NCI-H1417 treated with DMSO at 0.1 percent for 48 hours (cell line): ENCODE measurements around the gene SPIRE1.
"Not testable (repeated sequence)": the region's sequence is repeated elsewhere in the genome, so short reads cannot be mapped to it uniquely, and the experiment has no call there.

ENCODE experiments used
- DNase-seq: peaks from one replicate; lab custom pipeline; 2025; lab: John Stamatoyannopoulos, UW

Gene SPIRE1

DNA sequence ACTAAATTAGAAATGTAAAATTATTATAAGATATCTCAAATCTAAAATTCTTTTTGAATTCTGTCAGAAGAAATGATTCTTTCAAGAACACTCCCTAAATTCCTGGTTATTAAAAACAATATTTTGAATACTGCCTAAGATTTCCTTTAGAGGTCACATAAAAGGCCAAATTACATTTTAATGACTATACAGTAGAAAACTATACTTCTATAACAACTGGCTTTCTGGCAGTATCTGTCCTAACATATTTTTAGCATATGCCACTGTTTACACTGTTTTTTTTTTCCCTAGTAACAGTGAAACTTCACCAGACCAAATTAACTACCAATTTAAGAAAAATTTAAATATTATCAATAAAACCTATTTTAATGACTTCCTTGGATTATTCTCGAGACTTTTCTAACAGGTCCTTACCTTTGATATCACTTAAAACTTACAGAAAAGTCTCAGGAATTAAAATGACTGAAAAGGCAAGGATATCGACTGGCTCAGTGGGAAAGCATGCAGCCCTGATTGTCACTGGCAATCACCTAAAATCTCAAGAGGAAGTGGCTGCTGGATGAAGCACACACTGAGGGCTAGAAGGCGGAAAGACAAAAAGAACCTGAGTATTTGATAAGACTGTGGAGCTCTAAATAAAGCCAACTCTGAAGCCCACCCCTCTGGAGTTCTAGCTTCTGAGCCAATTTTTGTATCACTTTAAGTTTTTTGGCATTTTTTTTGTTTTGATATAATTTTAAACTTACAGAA lies 59.6 kb downstream of the SPIRE1 start:
- no peak for DNase-seq

DNA sequence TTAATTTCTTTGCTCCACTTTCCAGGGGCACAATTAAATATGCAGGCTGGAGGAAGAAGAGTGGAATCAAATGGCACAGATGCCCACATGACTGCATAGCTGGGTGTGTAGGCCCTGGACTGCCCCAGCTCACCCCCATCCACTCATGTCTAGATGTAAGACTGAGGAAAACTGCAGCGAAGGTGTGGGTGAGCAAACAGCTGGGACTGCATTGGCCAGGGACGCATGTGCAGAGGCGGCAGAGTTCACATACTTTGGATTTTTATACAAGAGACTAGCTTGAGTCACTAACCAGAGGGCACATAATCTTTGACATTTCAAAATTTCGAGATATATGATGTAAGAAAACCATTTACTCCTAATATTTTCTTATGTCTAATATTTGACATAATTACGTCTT lies 60.1 kb downstream of the SPIRE1 start:
- DNase-seq, result no peak

DNA sequence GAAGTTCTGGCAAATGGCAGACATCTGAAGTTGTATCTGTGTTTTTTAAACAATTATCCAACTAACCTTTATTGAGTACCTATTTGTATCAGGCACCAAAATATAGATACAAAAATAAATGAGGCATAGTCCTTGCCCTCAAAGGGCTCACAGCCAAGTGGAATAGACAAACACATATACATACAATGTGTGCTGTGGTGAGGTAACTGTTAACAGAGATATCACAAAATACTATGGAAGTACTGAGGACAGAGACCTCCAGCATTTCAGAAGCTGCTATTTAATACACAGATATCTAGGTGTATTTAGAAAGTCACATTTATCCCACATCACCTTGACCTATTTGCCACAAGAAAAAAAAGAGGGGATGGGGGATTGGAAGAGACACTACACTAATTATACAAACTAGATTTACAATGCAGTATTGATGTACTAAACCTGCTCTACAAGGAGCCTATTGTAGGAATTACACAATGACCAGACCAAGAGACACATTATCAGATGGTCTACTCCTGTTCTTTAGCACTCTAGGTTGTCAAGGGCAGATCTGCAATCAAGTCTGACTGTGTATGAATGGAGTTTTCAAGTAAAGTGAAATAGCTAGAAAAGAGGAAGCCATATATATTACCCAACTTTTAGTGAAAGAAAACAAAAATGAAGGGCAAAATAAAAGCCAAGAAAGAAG lies 62.2 kb downstream of the SPIRE1 start:
- DNase-seq, result no peak

DNA sequence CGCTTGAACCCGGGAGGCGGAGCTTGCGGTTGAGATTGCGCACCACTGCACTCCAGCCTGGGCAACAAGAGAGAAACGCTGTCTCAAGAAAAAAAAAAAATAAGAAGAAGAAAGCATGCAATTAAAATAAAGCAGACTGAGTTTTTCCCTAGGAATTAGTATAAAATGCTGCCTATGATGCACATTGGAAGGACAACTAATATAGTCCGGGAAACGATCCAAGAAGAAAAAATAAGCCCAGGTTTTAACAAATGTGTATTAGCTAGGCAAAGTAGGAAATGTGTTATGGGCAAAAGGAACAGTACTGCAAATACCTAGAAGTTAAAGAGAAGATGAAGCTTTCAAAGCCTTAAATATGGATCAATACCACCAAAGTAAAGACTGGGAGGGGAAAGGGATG lies 64.0 kb downstream of the SPIRE1 start:
- DNase-seq, result no peak

DNA sequence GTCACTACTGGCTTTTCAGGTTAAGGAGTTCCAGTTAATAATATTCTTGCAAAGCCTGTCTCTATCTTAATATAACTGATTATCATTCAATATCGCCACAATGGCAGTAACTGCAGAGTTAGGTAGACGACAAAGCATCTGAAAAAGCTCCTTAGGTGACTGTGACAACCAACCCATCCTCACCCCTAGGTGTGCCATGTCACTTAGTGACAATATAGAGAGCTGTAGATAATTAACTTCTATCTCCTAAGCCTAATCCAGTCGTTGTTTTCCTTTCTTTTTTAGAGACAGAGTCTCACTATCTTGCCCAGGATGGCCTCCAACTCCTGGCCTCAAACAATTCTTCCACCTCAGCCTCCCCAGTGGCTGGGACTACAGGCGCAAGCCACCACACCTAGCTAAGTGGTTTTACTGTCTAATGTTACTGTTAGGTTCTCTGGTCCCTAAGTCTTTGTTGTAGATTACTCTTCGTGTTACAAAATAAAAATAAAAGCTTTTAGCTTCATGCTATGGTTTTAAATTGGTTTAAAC lies 65.2 kb downstream of the SPIRE1 start:
- no peak for DNase-seq

DNA sequence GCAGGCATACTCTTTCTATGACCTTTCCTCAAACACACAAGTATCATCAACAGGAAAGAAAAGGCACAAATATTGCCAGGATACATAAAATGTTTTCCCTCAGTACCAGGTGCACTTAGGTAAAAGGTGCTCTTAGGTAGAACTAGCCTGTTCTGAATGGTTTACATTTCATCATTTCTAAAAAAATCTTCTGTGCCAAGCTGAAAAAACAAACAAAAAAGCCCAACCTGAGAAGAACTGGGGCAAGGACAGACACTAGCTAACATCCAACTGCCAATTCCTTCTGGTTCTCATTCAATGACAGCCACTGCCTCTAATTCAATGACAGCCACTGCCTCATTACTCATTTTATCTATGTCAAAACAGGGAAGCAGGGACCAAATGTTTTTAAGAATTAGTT lies 68.5 kb downstream of the SPIRE1 start:
- no peak for DNase-seq

DNA sequence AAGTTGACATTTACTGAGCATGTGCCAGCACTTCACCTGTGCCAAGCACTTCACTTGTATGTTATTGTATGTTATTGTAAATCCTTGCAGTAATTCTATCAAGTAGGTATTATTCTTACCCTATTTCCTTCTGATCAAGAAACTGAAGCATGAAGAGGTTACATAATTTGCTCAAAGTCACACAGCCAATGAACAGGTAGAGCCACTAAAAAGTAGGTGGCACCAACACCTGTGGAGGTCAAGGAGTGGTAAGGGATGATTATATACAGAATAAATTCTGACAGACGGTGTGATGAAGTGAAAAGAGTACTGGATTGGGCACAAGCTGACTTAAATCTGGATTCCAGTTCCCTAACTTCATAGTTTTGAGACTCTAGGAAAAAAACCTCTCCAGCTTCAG lies 71.0 kb downstream of the SPIRE1 start:
- no peak for DNase-seq

DNA sequence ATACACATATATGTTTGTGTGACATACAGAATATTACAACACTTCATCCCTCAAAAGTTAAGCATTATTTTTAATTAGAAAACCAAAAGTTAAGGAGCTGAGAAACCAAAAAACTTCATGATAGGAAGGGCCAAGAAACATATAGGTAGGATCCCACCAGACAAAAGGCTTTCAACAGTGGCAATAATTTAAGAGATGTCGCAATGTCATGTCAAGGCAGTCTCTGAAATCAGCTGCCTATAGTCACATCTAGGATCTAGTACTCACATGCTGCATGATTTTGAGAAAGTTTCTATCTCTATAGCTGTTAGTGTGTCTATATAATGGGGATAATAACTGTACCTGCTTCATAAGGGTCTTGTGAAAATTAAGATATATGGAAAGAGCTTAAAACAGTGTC lies 72.7 kb downstream of the SPIRE1 start:
- DNase-seq, result no peak

DNA sequence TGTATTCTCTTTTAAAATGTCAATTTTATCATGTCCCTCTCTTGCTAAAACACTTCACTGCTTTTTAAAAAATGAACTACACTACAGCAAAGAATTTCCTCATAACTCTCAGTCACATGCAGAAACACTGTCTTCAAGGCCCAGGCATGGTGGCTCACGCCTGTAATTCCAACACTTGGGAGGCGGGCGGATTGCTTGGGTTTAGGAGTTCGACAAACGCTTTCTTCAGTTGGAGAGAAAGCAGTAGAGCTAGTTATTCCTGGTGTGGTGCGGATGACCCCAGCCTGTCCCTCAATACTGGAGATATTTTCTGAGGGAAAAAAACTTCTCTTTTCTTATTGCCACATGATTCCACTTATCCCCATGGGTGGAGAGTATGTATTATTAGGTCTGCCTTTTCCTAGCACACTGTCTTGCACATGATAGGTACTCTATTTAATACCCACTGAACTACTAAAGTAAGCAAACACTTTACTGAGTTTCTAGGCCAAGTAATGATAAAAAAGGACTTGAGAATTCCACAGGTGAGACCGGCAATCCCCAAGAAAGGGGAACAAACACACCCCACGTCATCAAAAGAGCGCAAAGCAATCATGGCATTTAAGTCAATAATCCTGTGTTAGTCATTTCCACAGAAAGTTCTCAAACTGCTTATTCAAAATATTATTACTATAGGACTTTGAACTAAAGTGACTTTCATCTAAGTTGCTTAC lies 77.1 kb downstream of the SPIRE1 start:
- DNase-seq, result no peak

DNA sequence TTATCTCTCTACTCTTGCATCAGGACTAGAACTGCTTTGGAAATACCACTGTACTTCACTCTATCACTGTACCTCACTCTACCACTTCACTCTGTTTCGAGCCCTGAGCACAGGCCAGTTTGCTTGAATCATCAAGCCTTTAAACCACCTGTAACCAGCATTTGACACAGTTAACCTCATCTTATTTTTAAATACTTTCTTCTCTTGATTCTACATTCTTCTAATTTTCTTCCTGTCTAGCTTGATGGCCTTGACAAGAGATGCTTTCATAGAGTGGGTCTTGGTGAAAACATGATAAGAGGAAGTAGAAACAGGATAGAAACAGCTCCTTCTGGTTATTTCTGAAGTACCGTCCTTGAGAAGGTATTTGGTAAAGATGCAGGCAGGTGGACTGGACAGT lies 78.1 kb downstream of the SPIRE1 start:
- DNase-seq, result no peak

DNA sequence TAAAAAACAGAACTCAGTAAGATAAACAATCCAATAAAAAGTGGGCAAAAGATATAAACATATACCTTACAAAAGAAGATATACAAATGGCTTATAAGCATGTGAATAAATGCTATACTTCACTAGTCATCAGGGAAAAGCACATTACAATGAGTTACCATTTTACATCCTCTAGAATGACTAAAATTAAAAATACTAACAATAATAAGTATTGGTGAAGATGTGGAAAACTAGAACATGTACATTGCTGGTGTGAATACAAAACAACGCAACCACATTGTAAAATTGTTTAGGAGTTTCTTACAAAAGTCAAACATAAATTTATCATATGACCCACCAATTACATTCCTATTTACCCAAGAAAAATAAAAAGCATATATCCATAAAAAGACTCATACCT lies 80.1 kb downstream of the SPIRE1 start:
- no peak for DNase-seq

DNA sequence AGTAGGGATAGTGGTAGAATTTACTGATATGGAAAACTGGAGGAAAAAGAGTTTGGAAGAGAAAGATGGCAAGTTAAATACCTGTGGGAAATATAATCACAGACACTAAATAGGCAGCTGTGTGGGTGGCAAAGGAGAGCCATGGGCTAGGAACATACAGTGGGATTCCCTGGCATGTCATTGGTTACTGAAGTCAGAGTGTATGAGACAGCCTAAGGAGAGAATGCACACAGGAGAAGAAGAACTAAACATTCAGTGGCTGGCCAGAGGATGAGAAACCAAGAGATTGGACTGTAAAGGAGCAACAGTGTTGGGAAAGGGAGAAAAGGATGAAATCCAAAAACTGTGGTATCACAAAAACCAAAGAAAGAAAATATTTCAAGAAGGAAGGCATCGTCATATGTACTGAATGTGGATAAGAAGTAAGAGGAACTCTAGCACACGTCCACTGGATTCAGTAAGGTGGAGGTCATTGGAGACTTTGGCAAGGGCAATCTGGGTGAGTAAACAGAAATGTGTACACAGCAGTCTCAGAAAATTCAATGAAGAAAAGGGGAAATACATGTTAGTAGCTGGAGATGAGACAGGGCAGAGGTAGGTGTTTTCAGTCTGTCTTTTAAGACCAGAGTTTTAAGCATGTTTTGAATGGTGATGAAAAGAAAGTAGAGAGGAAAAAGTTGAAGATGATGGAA lies 83.3 kb downstream of the SPIRE1 start:
- no peak for DNase-seq

DNA sequence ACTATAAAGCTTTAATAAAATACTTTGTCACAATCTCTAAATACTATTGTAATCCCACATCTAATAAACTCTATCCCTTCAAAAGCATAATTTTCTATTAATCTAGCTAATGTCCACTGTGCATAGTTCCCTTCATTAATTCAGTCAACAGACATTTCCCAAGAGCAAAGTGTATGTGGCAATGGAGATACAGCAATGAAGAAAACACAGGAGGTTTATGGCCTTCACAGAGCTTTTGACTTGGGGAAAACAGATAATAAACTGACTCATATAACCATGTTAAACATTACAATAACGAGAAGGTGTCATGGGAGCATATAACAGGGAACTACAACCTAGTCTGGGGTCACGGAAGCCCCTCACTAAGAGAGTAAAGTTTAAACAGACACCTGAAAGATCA lies 86.3 kb downstream of the SPIRE1 start:
- DNase-seq, result no peak

DNA sequence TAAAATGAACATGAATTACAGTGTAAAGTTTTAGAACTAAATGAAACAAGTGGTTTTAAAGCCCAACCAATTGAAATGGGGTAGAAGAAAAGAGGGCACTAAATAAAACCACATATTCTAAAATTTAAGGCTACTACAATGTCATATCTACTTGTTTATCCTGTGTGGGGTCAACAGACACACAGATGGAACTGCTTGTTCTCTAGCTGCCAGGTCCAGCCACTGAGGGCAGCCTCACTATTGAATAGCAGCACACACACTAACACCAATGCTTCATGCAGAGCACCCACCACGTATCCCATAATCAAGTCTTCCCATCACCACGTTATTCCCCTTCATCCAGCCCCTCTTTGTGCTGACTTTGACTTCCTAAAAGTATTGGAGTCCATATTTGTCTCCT lies 88.1 kb downstream of the SPIRE1 start:
- no peak for DNase-seq

DNA sequence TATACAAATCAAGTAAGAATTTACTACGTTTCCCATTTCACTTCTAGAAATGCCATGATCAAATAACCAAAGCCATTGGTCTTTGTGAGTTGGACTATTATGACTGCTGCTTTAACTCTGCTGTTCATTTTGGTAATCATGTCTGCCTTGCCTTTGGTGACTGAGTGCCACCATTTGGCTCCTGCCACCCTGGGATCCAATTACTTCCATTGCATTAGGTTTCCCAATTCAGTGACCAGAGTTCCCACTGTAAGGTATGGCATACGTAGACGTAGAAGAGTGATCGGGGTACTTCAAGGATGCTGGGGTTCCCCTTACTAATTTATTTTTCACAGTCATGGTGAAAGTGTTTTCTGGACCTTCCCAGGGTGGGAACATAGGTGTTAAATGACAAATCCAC lies 90.1 kb downstream of the SPIRE1 start:
- DNase-seq, result no peak

DNA sequence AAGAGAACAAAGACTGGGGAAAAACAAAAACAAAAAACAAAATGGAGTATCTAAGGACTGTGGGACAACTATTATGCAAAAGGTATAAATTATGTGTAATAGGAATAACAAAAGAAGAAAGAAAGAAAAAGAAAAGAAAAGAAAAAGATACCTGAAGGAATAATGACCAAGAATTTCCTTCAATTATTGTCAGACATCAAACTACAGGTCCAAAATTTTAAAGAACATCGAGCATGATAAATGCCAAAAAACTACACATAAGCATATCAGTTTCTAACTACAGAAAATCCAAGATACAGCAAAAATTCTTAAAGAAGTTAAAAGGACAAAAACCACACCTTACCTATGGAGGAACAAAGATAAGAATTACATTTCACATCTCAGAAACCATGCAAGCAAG lies 93.0 kb downstream of the SPIRE1 start:
- no peak for DNase-seq

DNA sequence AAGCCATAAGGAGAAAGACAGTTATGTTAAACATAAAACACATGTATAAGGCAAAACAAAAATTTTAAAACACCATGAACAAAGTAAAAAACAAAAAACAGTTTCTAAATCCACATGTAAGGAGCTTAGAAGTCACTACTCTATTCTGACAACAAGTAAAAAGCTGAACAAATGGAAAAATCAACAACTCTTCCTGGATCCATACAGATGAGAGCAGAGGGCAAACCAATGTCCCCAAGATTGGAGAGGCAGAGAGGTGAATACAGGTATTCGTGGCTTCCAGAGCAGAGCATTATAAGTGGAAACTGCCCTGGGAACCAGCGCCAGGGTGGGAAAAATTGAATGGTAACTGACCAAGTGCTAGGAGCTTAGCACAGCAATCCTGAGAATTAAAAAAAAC lies 93.5 kb downstream of the SPIRE1 start:
- DNase-seq, result no peak

DNA sequence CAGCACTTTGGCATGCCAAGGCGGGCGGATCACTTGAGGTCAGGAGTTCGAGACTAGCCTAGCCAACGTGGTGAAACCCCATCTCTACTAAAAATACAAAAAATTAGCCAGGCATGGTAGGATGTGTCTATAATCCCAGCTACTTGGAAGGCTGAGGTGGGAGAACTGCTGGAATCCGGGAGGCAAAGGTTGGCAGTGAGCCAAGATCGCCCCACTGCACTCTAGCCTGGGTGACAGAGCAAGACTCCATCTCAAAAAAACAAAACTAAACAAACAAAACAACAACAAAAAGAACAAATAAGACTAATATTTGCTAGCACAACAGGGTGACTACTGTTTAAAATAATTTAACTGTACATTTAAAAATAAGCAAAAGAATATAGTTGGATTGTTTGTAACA lies 97.3 kb downstream of the SPIRE1 start:
- not testable (repeated sequence) for DNase-seq

DNA sequence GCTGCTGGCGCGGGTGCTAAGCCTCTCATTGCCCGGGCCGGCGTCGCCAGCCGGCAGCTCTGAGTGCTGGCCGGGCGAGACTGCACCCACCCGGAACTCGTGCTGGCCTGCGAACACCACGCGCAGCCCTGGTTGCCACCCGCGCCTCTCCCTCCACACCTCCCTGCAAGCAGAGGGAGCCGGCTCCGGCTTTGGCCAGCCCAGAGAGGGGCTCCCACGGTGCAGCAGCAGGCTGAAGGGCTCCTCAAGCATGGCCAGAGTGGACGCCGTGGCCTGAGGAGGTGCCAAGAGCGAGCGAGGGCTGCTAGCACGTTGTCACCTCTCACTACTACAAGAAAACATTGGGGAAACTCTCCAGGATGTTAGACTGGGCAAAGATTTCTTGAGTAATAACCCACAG lies 98.6 kb downstream of the SPIRE1 start:
- no peak for DNase-seq

DNA sequence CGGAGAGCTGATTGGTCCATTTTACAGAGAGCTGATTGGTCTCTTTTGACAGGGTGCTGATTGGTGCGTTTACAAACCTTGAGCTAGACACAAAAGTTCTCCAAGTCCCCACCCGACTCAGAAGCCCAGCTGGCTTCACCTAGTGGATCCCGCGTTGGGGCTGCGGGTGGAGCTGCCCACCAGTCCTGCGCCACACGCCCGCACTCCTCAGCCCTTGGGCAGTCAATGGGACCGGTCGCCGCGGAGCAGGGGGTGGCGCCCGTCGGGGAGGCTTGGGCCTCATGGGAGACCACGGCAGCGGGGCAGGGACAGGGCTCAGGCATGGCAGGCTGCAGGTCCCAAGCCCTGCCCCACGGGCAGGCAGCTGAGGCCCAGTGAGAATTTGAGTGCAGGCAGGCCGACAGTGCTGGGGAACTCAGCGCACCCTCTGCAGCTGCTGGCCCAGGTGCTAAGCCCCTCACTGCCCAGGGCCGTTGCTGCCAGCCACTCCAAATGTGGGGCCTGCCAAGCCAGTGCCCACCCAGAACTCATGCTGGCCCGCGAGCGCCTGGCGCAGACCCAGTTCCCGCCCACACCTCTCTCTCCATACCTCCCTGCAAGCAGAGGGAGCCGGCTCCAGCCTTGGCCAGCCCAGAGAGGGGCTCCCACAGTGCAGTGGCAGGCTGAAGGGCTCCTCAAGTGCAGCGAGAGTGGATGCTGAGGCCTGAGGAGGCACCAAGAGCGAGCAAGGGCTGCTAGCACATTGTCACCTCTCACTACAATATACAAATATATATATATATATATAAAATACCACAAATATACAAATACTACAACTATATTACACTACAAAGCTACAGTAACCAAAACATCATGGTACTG lies 100.7 kb downstream of the SPIRE1 start:
- DNase-seq, result no peak

DNA sequence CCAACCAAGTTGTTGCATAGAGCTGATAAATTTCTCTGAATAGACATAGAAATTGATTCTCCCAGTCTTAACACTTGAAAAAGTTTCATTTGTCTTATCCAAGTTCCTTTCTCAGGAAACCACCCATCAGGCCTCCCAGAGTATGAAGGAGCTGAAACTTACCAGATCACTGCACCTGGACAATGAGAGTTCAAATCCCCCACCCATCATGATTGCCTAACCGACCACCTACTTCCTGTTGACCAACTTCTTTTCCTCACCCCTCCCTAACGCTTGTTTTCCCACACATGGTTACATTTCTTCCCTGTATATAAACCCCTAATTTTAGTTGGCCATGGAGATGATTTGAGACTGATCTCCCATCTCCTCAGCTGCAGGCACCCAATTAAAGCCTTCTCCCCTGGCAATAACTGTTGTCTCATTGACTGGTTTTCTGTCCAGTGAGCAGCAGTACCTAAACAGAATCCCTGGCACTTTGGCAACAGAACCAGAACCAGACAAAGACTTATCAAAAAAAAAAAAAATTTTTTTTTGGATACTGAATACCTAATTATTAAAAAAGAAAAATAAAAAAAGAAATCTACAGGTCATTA lies 103.0 kb downstream of the SPIRE1 start:
- DNase-seq, result no peak
